ENCODE results near the gene PNPLA6. TPM values are rescaled to one million over a fixed set of nuclear protein-coding genes. Genes with fewer than 3 reads are reported as not detected.

PNPLA6 gene
- polyA plus RNA-seq, 4 donors: 42.4 to 120 (median 78.4) TPM

DNA sequence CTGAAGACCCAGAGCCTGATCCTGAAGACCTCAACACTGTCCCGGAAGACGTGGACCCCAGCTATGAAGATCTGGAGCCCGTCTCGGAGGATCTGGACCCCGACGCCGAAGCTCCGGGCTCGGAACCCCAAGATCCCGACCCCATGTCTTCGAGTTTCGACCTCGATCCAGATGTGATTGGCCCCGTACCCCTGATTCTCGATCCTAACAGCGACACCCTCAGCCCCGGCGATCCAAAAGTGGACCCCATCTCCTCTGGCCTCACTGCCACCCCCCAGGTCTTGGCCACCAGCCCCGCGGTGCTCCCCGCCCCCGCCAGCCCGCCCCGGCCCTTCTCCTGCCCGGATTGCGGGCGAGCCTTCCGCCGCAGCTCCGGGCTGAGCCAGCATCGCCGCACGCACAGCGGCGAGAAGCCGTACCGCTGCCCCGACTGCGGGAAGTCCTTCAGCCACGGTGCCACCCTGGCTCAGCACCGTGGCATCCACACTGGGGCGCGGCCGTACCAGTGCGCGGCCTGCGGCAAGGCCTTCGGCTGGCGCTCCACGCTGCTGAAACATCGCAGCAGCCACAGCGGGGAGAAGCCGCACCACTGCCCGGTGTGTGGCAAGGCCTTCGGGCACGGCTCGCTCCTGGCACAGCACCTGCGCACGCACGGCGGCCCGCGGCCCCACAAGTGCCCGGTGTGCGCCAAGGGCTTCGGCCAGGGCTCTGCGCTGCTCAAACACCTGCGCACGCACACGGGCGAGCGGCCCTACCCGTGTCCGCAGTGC is 16.0 kb upstream of the PNPLA6 start:
- H3K27me3 ChIP-seq (ENCODE audit: control insufficient read depth in 3 of 3, insufficient read depth in 3 of 3, low read length in 3 of 3): no peaks in the 10 kb centered on the region
- 97% methylated on average over 61 to 74 of the region's 74 CpGs for WGBS, 3 donors
- DNase-seq (no peak), FAIRE-seq (no peak)
- peaks cover 0 to 26% (median 0%) of the 10 kb centered on the region in 3 donors for H3K36me3 ChIP-seq (ENCODE audit: control insufficient read depth in 3 of 3, insufficient read depth in 2 of 3, low read depth in 1 of 3, low read length in 3 of 3)
- no peak overlapping the region for H3K27ac ChIP-seq (ENCODE audit: low read depth in 1 of 3, low read length in 2 of 3)
- H3K9me3 ChIP-seq (ENCODE audit: control insufficient read depth in 2 of 2, insufficient read depth in 1 of 2, low read depth in 1 of 2, low read length in 1 of 2): no peaks in the 10 kb centered on the region
- peaks cover 4 to 28% (median 7%) of the 10 kb centered on the region in 3 donors for H3K4me1 ChIP-seq (ENCODE audit: control insufficient read depth in 3 of 3, insufficient read depth in 2 of 3, low read depth in 1 of 3, low read length in 2 of 3)
- H3K4me3 ChIP-seq (ENCODE audit: low read depth in 1 of 3, low read length in 3 of 3): no peak overlapping the region

DNA sequence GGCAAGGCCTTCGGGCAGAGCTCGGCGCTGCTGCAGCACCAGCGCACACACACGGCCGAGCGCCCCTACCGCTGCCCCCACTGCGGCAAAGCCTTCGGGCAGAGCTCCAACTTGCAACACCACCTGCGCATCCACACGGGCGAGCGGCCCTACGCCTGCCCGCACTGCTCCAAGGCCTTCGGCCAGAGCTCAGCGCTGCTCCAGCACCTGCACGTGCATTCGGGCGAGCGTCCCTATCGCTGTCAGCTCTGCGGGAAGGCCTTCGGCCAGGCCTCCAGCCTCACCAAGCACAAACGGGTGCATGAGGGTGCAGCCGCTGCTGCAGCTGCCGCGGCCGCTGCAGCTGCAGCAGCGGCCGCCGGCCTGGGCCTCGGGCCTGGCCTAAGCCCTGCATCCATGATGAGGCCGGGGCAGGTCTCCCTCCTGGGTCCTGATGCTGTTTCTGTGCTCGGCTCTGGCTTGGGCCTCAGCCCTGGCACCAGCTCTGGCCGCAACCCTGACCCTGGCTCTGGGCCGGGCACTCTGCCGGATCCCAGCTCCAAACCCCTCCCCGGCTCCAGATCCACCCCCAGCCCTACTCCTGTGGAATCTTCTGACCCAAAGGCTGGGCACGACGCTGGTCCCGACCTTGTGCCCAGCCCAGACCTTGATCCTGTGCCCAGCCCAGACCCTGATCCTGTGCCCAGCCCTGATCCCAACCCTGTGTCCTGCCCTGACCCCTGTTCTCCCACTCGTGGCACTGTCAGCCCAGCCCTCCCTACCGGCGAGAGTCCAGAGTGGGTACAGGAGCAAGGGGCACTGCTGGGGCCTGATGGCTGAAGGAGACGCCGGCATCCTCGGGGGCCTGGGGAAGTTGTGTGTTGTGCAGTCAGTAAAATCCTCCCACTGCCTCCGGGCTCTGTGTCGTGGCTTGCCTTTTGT is 15.1 kb upstream of the PNPLA6 start:
- DNase-seq (no peak), FAIRE-seq (no peak)
- H3K27ac ChIP-seq (ENCODE audit: low read depth in 1 of 3, low read length in 2 of 3): no peak overlapping the region
- WGBS, 3 donors: 88 to 90% (median 90%) methylated on average over 47 to 51 of the region's 51 CpGs
- peaks cover 4 to 24% (median 7%) of the 10 kb centered on the region in 3 donors for H3K4me1 ChIP-seq (ENCODE audit: control insufficient read depth in 3 of 3, insufficient read depth in 2 of 3, low read depth in 1 of 3, low read length in 2 of 3)
- no peaks in the 10 kb centered on the region for H3K9me3 ChIP-seq (ENCODE audit: control insufficient read depth in 2 of 2, insufficient read depth in 1 of 2, low read depth in 1 of 2, low read length in 1 of 2)
- H3K4me3 ChIP-seq (ENCODE audit: low read depth in 1 of 3, low read length in 3 of 3): no peak overlapping the region
- no peaks in the 10 kb centered on the region for H3K27me3 ChIP-seq (ENCODE audit: control insufficient read depth in 3 of 3, insufficient read depth in 3 of 3, low read length in 3 of 3)
- H3K36me3 ChIP-seq (ENCODE audit: control insufficient read depth in 3 of 3, insufficient read depth in 2 of 3, low read depth in 1 of 3, low read length in 3 of 3): peaks cover 0 to 35% (median 0%) of the 10 kb centered on the region in 3 donors

DNA sequence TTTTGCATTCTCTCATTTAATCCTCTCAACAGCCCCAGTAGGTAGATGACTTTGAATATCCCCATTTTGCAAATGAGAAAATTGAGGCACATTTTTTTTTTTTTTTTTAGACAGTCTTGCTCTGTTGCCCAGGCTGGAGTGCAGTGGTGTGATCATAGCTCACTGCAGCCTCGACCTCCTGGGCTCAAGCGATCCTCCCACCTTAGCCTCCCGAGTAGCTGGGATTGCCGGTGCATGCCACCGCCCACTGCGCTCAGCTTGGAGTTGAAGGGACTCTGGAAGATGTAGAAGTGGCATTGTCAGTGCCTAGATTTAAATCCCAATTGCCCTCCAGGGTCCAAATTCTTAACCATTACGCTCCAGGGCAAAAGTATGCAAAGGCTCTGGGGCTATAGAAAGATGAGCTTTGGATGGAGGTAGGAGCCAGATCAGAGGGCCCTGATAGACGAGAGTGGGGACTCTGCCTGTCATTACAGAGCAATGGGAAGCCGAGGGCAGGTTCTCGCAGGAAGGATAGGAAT is 13.9 kb upstream of the PNPLA6 start:
- H3K4me3 ChIP-seq (ENCODE audit: low read depth in 1 of 3, low read length in 3 of 3): peak overlapping the region in 1 of 3 donors; percentile 48

DNA sequence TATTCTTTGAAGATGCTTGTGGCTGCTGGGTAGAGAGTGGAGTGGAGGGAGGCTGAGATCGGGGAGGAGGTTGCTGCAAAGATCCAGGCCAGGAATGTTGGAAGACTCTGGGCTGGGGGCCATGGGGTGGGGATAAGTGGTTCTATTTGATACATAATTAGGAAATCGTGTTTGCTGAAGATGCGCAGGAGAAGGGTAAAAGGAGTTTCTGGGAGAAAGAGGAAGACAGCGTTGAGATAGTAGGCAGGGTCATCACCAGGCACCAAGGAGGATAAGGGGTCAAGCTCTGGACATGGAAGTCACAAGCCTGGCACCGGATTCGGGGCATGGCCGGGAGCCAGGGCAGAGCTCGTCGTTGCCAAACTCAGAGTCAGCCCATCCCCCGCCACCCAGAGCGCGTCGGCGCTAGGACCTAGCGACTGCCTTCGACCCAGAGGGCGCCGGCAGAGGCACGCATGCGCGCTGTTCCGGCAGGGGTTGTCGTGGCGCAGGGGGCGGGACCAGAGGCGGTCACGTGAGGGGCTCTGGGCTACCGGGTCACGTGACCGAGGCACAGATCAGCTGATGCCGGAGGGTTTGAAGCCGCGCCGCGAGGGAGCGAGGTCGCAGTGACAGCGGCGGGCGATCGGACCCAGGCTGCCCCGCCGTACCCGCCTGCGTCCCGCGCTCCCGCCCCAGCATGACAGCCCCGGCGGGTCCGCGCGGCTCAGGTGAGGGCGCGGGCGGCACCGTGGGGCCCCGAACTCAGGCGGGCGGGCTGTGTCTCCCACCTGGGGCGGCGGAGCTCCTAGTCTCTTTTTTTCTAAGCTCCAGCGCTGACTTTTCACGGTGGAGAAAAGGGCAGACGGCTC is 13.2 kb upstream of the PNPLA6 start, which contains the start of gene MCOLN1:
MCOLN1 (plus strand) TSS at position 553 of the 851 bp plus-strand sequence; CDS start at position 680, 127 bp downstream.
- peaks cover 4 to 16% (median 7%) of the 10 kb centered on the region in 3 donors for H3K4me1 ChIP-seq (ENCODE audit: control insufficient read depth in 3 of 3, insufficient read depth in 2 of 3, low read depth in 1 of 3, low read length in 2 of 3)
- H3K4me3 ChIP-seq (ENCODE audit: low read depth in 1 of 3, low read length in 3 of 3): peak within 1 kb of the TSS; percentile 50 to 77 (median 76)
- H3K9me3 ChIP-seq (ENCODE audit: control insufficient read depth in 2 of 2, insufficient read depth in 1 of 2, low read depth in 1 of 2, low read length in 1 of 2): no peaks in the 10 kb centered on the region
- H3K36me3 ChIP-seq (ENCODE audit: control insufficient read depth in 3 of 3, insufficient read depth in 2 of 3, low read depth in 1 of 3, low read length in 3 of 3): peaks cover 0 to 47% (median 0%) of the 10 kb centered on the region in 3 donors
- no peaks in the 10 kb centered on the region for H3K27me3 ChIP-seq (ENCODE audit: control insufficient read depth in 3 of 3, insufficient read depth in 3 of 3, low read length in 3 of 3)
- DNase-seq (peak; percentile 99), FAIRE-seq (no peak)
- H3K27ac ChIP-seq (ENCODE audit: low read depth in 1 of 3, low read length in 2 of 3): peak within 1 kb of the TSS in 2 of 3 donors; percentile 43 to 50
- WGBS, 3 donors: 1% methylated on average over 60 to 65 of the region's 65 CpGs

More for the DNA sequence above, 13.9 kb upstream of the PNPLA6 start:
- peaks cover 4 to 21% (median 7%) of the 10 kb centered on the region in 3 donors for H3K4me1 ChIP-seq (ENCODE audit: control insufficient read depth in 3 of 3, insufficient read depth in 2 of 3, low read depth in 1 of 3, low read length in 2 of 3)
- no peaks in the 10 kb centered on the region for H3K9me3 ChIP-seq (ENCODE audit: control insufficient read depth in 2 of 2, insufficient read depth in 1 of 2, low read depth in 1 of 2, low read length in 1 of 2)
- DNase-seq (no peak), FAIRE-seq (no peak)
- peaks cover 0 to 44% (median 0%) of the 10 kb centered on the region in 3 donors for H3K36me3 ChIP-seq (ENCODE audit: control insufficient read depth in 3 of 3, insufficient read depth in 2 of 3, low read depth in 1 of 3, low read length in 3 of 3)
- H3K27me3 ChIP-seq (ENCODE audit: control insufficient read depth in 3 of 3, insufficient read depth in 3 of 3, low read length in 3 of 3): no peaks in the 10 kb centered on the region
- 49 to 55% (median 54%) methylated on average over 10 of the region's 10 CpGs for WGBS, 3 donors
- peak overlapping the region in 2 of 3 donors; percentile 43 to 50 for H3K27ac ChIP-seq (ENCODE audit: low read depth in 1 of 3, low read length in 2 of 3)

DNA sequence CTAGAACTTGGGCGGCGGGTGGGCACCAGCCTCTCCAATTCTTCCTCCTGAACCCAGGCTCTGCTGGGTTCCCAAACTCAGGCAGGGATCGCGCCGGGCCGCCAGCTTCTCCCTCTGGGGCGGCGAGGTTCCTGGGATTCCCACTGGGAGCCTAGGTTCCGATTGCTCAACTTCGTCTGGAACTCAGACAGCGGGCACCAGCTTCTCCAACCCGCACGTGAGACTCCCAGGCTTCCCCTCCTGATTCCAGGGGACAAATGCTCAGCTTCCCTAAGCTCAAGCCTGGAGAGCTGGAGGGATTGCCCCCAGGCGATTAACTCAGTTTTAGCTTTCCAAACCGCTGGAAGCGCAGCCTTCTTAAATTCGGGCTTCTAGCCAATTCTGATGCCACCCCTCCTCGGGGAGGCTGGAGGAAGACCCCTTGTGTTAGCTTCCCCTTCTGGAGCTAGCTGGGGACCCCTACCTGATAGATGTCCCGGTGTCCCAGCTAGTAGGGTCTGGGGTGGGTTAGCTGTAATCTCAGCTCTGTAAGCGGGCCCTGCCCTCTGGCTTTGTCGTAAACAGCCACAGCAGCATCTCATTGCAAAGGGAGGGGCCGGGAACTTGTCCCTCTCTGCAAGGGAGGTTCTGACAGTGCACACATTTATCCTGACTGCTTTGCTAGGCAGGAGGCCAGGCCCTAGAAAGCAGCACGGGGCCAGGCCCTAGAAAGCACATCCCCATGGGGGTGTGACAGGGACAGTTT is 12.4 kb upstream of the PNPLA6 start:
- FAIRE-seq: no peak
- Histone ChIP-seq H3K27me3 (ENCODE audit: control insufficient read depth in 3 of 3, insufficient read depth in 3 of 3, low read length in 3 of 3) (no peaks in the 10 kb centered on the region), H3K4me1 (ENCODE audit: control insufficient read depth in 3 of 3, insufficient read depth in 2 of 3, low read depth in 1 of 3, low read length in 2 of 3) (peaks cover 4 to 16% (median 7%) of the 10 kb centered on the region in 3 donors), H3K9me3 (ENCODE audit: control insufficient read depth in 2 of 2, insufficient read depth in 1 of 2, low read depth in 1 of 2, low read length in 1 of 2) (no peaks in the 10 kb centered on the region), H3K4me3 (ENCODE audit: low read depth in 1 of 3, low read length in 3 of 3) (peak overlapping the region; percentile 50 to 77 (median 76)), H3K36me3 (ENCODE audit: control insufficient read depth in 3 of 3, insufficient read depth in 2 of 3, low read depth in 1 of 3, low read length in 3 of 3) (peaks cover 0 to 51% (median 0%) of the 10 kb centered on the region in 3 donors), H3K27ac (ENCODE audit: low read depth in 1 of 3, low read length in 2 of 3) (no peak overlapping the region)
- no peak for DNase-seq
- WGBS, 3 donors: 2 to 8% (median 6%) methylated on average over 18 to 23 of the region's 23 CpGs

DNA sequence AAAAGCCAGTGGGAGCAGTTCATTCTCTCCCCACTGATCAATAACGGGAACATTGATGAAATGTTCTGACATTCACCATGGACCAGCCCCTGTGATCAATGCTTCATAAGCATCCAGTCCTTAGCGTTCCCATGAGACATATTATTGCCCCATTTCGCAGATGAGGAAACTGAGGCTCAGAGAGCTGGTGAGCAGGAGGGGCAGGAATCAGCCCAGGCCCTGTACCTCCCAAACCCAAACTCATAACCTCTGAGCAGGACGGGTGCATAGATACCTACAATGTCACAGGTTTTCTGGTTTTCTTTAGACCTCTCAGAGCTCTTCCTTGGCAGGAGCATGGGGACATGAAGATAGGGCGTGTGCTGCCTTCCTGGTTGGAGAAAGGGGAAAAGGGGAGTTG is 11.0 kb upstream of the PNPLA6 start:
- H3K27ac ChIP-seq (ENCODE audit: low read depth in 1 of 3, low read length in 2 of 3): no peak overlapping the region
- no peaks in the 10 kb centered on the region for H3K9me3 ChIP-seq (ENCODE audit: control insufficient read depth in 2 of 2, insufficient read depth in 1 of 2, low read depth in 1 of 2, low read length in 1 of 2)
- DNase-seq (no peak), FAIRE-seq (no peak)
- peaks cover 4 to 16% (median 7%) of the 10 kb centered on the region in 3 donors for H3K4me1 ChIP-seq (ENCODE audit: control insufficient read depth in 3 of 3, insufficient read depth in 2 of 3, low read depth in 1 of 3, low read length in 2 of 3)
- peaks cover 0 to 59% (median 0%) of the 10 kb centered on the region in 3 donors for H3K36me3 ChIP-seq (ENCODE audit: control insufficient read depth in 3 of 3, insufficient read depth in 2 of 3, low read depth in 1 of 3, low read length in 3 of 3)
- H3K4me3 ChIP-seq (ENCODE audit: low read depth in 1 of 3, low read length in 3 of 3): no peak overlapping the region
- H3K27me3 ChIP-seq (ENCODE audit: control insufficient read depth in 3 of 3, insufficient read depth in 3 of 3, low read length in 3 of 3): no peaks in the 10 kb centered on the region
- WGBS, 3 donors: 91 to 99% (median 93%) methylated on average over 5 of the region's 5 CpGs

DNA sequence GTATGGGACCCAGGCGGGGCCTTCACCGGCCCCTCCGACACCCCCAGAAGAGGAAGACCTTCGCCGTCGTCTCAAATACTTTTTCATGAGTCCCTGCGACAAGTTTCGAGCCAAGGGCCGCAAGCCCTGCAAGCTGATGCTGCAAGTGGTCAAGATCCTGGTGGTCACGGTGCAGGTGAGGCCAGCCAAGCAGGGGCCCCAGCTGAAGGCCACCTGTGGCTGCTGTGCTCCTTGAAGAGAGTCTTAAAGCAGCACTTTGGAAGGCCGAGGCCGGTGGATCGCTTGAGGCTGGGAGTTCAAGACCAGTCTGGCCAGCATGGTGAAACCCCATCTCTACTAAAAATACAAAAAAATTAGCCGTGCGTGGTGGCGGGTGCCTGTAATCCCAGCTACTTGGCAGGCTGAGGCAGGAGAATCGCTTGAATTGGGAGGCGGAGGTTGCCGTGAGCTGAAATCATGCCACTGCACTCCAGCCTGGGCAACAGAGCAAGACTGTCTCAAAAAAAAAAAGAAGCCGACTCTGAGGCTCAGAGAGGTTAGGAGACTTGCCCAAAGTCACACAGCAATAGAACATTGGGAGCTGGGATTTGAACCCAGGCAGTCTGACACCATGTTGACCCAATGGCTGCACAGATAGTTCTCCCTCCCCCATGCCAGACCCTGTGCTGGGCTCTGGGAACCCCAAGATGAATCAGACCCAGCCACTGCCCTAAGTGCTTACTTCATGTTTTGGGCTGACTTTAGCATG is 10.4 kb upstream of the PNPLA6 start:
- no peaks in the 10 kb centered on the region for H3K27me3 ChIP-seq (ENCODE audit: control insufficient read depth in 3 of 3, insufficient read depth in 3 of 3, low read length in 3 of 3)
- FAIRE-seq: no peak
- no peak for DNase-seq
- H3K36me3 ChIP-seq (ENCODE audit: control insufficient read depth in 3 of 3, insufficient read depth in 2 of 3, low read depth in 1 of 3, low read length in 3 of 3): peaks cover 0 to 60% (median 0%) of the 10 kb centered on the region in 3 donors
- no peaks in the 10 kb centered on the region for H3K9me3 ChIP-seq (ENCODE audit: control insufficient read depth in 2 of 2, insufficient read depth in 1 of 2, low read depth in 1 of 2, low read length in 1 of 2)
- no peak overlapping the region for H3K27ac ChIP-seq (ENCODE audit: low read depth in 1 of 3, low read length in 2 of 3)
- peaks cover 4 to 16% (median 7%) of the 10 kb centered on the region in 3 donors for H3K4me1 ChIP-seq (ENCODE audit: control insufficient read depth in 3 of 3, insufficient read depth in 2 of 3, low read depth in 1 of 3, low read length in 2 of 3)
- WGBS, 3 donors: 95 to 99% (median 96%) methylated on average over 20 of the region's 20 CpGs
- no peak overlapping the region for H3K4me3 ChIP-seq (ENCODE audit: low read depth in 1 of 3, low read length in 3 of 3)

All from small intestine (tissue), 7 donors.